ENCODE data around the gene ARHGAP4. TPM values are rescaled to one million over a fixed set of nuclear protein-coding genes. Genes with fewer than 3 reads are reported as not detected.

ARHGAP4 gene
- total RNA-seq, 1 donor from 2014 or later = 14.4 TPM

DNA sequence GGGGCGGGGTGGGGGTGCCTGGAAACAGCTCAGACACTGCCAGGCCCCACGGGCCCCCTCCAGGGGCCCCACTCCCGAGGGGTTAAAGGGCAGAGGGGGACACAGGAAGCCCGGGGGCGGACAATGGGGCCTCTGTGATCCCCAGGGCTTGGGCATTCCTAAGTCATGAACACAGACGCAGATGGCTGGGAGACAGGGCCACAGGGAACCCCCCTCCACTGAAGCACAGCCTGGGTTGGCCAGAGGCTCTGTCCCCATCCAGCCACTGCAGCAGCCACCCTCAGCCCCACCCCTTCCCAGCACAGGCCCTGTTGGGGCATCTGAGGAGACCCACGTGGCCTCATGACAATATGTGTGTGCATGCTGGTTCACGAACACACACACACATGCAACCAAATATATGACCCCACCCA lies 44.0 kb downstream of the ARHGAP4 start:
- no peak for DNase-seq

DNA sequence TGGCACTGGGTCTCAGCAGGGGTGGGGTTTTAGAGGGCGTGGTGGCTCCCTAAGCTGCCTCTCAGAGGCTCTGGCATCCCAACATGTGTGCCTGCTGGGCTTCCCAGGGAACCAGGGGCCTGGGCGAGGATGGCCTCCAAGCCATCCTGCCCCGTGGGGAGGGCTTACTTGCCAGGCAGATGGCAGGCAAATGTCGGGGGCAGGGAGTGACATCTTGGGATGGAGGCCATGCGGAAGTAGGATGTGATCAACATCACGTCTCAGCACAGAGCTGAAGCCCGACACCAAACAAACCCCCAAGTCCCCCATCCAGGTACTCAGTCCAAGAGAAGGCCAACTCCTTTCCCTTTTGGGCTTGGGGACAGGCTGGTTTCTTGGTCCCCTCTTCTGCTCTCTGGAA lies 44.8 kb downstream of the ARHGAP4 start:
- DNase-seq = no peak

- DNase-seq = no peak
Measured at GRCh38 chrX:153880440-153880815, 45.6 kb downstream of the ARHGAP4 start.

DNA sequence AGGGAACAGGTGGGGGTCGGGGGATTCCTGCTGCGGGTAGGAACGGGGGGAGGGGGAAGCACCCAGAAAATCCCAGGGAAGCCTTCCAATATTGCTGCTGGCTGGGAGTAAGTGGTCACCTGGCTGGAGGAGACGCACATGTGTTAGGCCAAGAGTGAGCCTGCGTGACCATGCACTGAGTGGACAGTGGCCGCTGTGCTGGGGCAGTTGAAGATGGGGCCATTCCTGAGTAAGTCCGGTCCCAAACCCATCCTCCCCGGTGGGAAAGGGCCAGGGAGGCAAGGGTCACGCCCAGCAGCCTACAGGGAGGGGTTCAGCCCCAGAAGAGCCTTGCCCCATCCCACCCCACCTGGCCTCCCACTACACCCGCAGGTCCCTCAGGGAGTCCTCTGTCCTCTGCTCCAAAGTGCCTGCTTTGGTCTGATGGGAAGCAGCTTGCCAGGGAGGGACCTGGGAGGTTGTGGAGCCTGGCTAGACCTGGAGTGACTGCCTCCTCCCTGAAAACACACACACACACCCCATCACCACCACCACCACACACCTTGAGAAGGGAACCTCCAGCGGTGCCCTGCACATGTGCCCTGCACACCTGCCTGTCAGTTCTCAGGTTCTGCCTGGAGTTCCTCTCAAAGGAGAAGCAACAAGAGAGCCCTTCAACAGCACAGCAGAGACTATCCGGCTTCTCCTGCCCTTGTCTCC lies 46.2 kb downstream of the ARHGAP4 start:
- no peak for DNase-seq

- no peak for DNase-seq
Measured at GRCh38 chrX:153878969-153879653, 47.0 kb downstream of the ARHGAP4 start.

DNA sequence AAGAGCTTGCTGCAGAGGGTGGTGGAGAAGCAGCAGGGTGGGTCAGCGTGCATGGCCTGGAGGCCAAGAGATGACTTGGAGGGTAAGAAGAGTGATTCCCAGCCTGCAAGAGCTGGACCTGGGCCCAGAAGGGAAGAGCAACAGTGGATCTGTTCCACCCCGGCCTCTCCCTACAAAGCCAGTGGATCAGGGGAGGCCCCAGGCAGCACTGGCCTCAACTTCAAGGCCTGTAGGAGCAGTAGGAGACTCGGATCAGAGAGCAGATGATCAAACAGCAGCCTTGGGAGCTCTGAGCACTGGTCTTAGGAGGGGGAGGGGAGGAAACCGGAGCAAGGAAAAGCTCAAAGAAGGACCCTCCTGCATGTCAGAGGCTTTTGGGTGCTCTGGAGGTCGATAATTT lies 47.7 kb downstream of the ARHGAP4 start:
- DNase-seq = no peak

DNA sequence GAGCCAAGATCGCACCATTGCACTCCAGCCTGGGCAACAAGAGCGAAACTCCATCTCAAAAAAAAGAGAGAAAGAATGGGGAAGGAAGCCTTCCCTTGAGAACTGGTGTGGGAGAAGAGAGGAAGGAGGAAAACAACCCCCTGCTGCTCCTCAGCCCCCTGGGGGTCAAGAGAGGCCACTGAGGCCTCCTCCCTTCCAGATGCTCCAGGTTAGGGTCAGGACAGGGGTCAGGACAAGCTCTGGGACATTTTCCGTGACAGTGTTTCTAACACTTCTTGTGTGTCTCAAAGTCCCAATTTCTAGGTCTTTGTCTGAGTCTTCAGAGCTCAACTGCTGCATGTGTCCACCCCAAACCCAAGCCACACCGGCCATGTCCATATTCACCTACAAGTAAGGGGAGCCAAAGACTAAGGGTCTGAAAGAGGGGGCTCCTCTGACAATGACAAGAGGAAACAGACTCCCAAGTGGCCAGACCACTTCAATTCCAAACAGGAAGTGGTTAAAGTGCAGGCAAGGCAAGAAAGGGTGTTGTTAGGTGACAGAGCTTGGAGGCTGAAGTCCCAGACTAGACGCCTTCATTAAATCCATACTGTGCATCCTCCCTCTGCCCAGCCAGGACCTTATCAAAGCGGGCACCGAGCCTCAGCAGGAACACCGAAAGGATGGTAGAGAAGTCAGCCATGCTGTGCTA lies 48.3 kb downstream of the ARHGAP4 start:
- DNase-seq = no peak

GRCh38 chrX:153876112-153876491 lies 50.0 kb downstream of the ARHGAP4 start:
- DNase-seq = no peak

DNA sequence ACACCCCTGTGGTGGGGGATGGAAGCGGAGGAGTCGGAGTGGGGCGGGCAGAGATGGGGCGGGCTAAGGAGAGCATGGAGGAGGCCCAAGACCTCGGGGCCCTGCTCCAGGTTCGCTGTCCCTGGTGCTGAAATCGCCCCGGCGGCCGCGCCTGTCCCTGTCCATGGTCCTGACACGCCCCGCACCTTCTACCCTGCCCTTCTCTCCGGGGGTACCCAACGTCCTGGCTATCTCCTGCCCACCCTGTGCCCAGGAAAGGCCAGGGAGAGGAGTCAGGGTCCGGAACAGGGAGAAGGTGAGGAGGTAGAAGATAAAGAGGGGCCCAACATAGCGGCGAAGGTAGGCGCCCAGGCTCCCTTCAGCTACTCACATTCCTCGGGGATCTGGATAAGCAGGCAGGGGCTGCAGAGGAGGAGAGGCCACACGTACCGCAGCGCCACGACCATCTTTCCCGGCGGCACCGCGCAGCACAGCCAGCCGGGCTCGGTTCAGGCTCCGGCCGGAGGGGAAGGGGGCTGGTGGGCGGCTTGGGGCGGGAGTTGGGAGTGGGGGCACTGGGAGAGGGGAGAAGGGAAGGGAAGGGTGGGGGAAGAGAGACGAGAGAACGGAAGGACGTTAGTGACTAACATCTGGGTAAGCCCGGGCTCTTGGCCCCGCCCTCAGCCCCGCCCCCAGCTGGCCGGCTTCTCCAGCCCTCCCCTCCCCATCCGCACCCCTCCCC lies 50.5 kb downstream of the ARHGAP4 start:
- peak; percentile 32 for DNase-seq

DNA sequence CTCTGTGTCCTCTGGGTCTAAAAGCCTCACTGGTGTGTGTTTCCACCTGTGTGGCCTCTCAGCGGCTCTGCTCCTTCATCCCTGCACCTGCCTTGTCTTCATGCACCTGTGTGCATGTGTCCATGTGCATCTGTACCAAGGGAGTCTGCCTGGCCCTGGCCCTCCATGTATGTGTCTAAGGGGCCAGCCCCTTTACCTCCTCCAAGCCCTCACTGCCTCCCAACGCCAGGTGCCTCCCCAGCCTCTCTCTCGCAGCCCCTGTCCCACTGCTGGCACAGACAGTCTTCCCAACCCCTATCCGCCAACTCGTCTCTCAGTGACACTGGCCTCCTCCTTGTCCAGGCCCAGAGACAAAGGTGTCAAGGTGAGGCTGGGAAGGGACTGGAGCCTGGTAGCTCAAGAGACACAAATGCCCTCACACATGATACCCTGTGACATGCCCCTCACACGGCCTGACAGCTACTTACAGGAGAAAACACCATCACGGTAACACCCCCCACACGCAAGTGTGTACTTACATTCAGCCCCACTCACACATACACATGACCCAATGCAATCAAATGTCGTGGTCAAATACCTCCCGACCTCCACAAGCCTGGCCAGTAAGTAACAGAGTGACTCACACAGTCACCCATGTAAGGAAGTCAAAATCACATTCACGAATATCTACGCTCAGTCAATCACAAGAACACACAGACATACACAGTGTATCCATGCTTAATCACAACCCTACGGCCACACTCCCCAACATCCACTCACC lies 51.5 kb downstream of the ARHGAP4 start:
- no peak for DNase-seq

- no peak for DNase-seq
Measured at GRCh38 chrX:153874085-153874365, 52.0 kb downstream of the ARHGAP4 start.

- DNase-seq = no peak
Measured at GRCh38 chrX:153873282-153874084, 52.6 kb downstream of the ARHGAP4 start.

GRCh38 chrX:153871946-153872878 lies 53.9 kb downstream of the ARHGAP4 start:
- no peak for DNase-seq

DNA sequence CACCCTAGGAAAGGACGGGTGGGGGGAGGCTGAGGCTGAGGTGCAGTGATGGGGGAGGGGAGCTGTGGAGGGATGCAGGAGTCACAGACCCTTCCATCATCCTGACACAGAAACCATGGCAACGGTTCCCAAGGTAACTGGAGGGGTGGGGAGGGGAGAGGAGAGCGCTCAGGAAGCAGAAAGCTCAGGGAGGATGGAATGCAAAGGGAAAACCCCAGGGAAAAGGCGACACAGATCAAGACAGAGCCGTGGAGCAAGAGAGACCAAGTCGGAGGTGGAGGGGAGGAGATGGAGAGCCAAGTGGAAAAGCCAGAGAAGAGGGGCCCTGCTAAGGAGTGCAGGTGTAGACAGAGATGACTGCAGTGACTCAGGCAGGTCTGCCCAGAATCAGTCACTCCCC lies 54.6 kb downstream of the ARHGAP4 start:
- DNase-seq = no peak

GRCh38 chrX:153870791-153871360 lies 55.2 kb downstream of the ARHGAP4 start:
- DNase-seq = no peak

GRCh38 chrX:153870288-153870690 lies 55.8 kb downstream of the ARHGAP4 start:
- no peak for DNase-seq

- no peak for DNase-seq
Measured at GRCh38 chrX:153869473-153870287, 56.4 kb downstream of the ARHGAP4 start.

GRCh38 chrX:153868576-153869472 lies 57.2 kb downstream of the ARHGAP4 start:
- DNase-seq = no peak
